GM12872 (cell line): Measurements from ENCODE around the gene METTL17.

Source experiments
- CTCF ChIP-seq: IDR thresholded peaks from 3 replicates; pipeline ENCODE4 v1.5.1; 2011; ENCODE audit warnings: low read depth, mild to moderate bottlenecking, low read length, moderate library complexity; ENCODE audit not compliant: insufficient read depth

The METTL17 gene

GRCh38 chr14:21017528-21018245 lies 27.9 kb downstream of the METTL17 start:
- no peak for TF ChIP-seq CTCF

GRCh38 chr14:21018286-21018685 lies 28.5 kb downstream of the METTL17 start:
- no peak for TF ChIP-seq CTCF

- TF ChIP-seq CTCF: no peak
Observed at GRCh38 chr14:21018781-21019180, 29.0 kb downstream of the METTL17 start.

GRCh38 chr14:21019366-21019765 lies 29.6 kb downstream of the METTL17 start:
- TF ChIP-seq CTCF: no peak

GRCh38 chr14:21020977-21021545 lies 31.3 kb downstream of the METTL17 start:
- TF ChIP-seq CTCF: no peak

- TF ChIP-seq CTCF: no peak
Observed at GRCh38 chr14:21022686-21023085, 32.9 kb downstream of the METTL17 start.

GRCh38 chr14:21023174-21023573 lies 33.4 kb downstream of the METTL17 start:
- TF ChIP-seq CTCF: no peak
